D341Med (cell line): ENCODE results near the gene SLC22A23.

Source experiments
- DNase-seq: peaks from one replicate; pipeline ENCODE4 v3.0.0; 2012; ENCODE audit warnings: low spot score

SLC22A23 gene

DNA sequence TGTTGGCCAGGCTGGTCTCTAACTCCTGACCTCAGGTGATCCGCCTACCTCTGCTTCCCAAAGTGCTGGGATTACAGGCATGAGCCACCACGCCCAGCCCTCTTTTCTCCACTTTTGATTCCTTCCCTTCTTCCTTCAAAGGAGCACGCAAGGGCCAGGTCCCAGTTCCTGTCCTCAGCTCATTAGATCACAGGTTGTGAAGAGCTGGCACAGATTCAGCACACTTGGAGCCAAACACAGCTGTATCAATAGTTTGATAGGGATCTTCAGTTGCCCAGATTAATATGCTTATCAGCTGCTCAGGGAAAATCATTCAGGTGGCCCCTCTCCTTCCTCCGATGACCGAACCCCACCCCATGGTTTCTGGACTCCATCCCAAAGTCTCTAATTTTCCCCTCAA lies 14.4 kb upstream of the SLC22A23 start:
- no peak for DNase-seq

DNA sequence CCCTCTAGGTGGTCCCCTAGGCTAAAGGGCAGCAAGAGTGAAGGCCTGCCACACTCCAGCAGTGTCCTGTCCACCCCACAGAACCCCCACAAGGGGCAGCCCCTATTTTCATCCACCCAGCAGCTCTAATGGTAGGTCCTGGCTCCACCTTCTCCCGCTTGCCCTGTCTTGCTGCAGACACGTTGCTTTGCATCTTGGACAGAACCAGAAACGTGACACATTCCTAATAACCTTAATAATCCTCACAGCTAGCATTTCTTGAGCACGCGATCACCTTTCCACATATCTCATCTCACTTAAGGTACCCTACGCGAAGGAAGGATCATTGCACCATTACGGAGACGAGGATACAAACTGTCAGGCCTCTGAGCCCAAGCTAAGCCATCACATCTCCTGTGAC lies 11.7 kb upstream of the SLC22A23 start:
- DNase-seq: no peak

DNA sequence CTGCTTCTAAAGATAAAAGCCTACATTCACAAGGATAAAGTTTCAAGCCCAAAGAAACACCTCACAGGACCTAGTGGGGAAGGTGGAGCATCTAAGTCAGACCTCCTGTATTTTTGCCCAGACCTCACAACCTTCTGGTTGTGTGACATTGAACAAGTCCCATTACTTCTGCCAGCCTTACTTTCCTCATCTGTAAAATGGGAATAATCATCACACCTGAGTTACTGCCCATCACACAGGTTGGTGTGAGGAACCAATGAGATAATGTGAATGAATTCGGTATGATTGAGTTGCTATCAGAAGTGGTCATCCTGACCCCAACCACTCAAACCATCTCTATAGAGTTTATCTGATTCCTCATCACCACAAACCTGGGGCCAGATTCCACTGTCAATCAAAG lies 11.1 kb upstream of the SLC22A23 start:
- DNase-seq: no peak

DNA sequence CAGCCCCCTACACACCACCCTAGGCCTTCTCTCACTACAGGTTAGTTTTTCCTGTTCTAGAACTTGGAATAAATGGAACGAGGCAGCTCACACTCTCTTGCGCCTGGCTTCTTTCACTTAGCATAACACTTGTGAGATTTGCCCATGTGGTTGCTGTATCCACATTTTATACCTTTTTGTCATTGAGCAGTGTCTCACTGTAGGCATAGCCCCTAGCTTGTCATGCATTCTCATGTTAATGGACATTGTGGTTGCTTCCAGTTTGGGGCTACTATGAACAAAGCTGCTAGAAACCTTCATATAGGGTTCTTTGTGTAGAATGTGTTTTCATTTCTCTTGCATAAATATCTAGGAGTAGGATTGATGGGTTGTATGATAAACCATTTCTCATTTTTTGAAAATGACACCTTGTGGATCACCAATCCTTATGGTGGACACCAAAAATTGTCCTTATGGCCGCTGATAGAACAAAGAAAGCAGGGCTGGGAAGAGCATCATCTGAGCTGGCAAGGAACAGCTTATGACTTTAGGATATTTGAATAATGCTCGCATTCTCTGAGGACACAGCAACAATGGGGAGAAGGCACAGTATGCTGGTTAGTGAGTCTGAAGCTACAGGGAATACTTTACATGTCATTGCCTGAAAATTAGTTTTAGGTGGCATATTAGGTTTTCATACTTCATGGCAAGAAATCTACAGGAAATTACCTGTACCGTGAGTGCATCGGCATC lies 9.8 kb upstream of the SLC22A23 start:
- no peak for DNase-seq

DNA sequence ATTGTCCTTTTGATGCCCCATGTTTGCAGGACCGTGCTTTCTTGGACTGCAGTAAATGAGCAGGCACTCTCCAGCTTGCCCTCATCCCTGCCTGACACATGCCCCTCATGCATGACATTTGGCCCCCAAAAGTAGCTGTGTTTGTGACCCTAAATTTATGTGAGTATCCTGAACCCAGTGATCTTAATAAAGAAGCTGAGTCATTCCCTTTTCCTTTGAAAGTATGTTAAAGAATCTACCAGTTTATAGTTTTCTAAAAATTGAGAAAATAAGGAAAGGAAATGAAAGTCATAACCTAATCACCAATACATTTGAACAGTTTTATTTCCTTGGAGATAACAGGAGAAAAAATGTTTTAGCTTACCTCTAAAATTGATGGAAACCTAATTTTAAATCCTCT lies 3.4 kb upstream of the SLC22A23 start:
- DNase-seq: no peak

DNA sequence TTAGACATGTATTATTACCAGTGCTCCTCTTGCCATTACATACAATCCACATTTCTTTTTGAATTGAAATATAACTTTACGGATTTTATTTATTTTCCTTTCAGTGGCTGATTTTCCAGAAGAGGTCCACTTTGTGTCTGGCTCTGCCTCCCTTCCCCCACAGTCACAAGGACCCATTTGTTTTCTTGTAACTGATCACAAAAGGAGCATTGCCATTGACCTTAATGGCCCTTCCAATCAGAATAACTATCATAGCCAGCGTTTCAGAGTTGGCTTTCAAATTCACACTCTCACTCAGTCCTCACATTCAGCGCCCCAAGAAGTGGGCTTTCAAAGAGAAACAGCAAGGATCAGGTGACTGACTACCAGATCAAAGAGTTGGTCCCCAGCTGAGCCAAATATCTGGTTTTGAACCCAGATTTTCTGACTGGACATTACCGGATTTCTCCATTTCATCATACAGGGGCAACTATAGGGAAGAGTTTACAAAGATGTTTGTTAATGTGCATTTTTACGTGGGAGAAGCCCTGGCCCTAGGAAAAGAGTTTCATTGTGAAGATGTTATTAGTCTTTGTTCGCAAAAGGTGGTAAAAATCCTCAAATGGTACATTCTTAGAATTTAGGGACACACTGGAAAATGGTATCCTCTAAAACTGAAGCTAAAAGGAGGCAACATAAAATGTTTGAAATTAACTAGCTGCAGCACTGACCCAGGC lies 2.0 kb upstream of the SLC22A23 start:
- no peak for DNase-seq

DNA sequence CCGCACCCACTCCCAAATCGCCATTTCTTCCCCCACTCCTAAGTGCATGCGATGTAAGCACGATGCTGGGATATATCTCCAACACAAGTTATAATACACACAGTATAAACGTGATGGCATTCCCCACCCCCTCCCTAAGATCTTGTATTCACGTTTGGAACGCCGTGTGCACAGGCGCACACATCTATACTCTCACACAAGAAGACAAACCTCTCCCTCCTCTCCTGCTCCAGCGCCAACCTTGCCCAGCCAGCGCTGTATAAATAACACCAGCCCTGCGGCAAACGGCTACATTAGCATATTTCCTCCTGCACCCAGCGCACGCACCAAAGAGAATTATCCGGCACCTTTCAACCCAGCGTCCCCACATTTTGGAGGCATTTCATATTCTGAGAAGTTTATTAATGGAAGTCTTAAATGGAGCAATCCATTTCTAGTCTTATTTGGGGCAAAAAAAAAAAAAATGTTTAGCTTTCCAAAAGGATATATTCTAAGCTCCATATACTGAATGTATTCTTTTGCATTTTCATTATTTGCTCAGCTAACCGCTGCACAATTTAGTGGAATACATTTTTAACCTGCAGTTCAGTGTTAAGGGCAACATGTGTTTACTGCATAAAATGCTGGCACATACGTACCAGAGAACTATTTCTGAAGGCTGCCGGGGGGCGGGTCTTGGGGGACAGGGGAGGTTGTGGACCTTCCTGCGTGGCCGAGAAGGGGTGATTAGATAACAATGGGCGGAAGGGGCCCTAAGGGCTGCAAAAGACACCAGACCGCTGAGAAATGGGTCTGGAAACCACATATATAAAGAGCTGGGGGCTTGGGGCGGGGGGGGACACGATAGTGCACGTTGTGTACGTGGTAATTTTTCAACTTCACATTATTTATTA lies 1.1 kb upstream of the SLC22A23 start:
- no peak for DNase-seq

DNA sequence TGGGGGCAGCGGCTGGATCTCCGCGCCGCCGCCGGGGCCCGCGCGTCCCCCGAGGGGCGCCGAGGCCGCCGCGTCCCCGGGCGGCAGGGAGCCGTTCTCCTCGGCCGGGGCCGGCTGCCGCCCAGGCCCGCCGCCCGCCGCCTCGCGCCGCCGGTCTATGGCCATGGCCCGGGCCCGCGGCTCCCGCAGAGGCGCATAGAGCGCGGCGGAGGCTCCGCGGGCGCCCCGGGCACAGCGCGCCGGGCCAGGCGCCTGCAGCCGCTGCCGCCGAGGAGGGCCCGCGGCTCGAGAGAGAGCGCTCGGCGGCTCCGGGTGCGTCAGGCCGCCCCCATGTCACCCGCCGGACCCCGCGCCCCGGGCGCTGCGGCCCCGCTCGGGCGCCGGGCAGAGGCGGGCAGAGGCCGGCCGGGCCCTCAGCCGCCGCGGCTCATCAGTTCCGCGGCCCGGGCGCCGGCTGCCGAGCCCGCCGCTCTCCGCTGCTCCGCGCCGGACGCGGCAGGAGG lies 404 bp downstream of the SLC22A23 start:
- peak; percentile 87 for DNase-seq

DNA sequence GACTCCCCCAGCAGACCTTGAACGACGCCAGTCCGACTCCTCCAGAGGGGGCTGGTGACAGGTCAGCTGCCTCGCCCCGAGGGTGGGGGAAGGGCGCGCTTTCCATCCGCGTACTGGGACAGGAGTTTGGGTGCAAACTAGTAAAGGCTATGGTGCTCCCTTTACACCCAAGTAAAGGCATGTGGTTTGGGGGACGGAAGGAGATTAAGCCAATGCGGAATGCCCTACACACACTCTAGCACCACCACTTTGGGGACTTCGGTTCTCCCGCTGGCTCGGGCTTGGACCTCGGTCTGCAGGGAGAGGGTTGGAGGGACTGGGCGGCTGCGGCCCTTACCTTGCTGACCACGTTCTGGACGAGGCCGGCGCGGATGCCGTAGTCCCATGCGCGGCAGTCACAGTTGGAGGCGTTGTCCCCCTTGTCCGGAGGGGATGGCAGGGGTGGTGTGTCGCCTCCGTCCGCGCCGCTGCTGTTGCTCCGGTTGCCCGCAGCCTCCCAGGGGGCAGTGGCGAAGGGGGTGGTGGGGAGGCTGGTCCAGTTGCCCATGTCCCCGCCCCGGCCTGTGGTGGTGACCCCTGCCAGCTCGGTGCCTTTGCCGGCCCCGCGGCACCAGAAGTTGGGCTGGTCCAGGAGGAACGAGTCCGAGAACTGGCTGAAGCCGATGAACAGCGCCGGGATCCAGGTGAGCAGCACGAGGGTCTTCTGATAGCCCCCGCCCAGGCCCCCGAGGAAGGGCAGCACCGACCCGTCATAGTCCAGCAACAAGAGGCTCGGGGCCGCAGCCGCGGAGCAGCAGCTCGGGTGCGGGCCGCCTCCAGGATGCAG lies 1.1 kb downstream of the SLC22A23 start:
- DNase-seq: peak; percentile 66

DNA sequence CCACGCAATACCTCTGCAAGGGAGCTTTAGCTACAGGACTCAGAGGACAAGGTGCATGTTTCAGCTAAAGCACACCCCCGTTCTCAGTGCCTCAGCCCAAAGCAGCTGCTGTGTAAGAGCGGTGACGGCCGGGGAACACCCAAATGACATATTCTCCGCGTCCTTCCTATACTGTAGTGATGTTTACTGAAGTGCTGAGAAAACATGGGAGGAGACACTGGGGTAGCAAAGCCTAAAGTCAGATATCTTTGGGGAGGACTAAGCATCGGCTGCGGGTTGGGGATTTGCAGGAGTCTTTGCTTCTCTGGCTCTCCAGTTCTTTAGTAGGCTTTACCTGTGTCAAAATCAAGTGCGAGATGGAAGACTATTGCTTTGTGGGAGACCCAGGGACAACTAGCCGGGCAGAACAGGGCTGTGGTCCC lies 1.7 kb downstream of the SLC22A23 start:
- DNase-seq: no peak

DNA sequence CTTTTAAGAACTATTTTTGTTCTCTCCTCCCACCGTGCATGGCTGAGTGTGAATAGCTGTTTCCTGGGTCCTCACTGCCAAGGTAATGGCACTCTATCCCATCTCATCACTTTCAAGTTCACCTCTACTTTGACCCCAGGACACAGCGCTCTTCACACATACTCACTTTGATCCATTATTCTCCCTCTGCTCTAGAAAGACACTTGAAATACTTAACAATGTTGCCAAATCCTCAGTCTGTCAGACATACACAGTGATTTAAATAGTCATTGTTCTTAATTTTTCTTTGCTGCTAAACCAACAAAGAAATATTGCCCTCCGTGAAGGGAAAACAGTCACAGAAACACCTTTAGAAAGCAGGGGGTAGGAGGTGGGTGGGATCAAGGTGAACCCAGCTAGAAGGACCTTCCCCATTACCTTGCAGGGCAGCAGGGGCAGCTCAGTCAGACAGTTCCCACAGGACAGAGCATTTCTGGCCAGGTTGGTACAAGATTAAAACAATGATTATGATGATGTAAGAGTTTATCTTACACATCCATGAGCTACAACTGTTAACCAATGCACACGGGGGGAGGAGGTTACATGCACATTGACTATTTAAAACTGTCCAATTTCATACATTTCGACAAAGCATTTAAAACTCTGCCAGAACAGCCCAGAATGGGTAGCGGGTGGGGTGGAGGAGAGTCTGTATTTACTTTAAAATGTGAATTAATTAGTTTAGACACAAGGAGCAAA lies 2.4 kb downstream of the SLC22A23 start:
- DNase-seq: no peak

DNA sequence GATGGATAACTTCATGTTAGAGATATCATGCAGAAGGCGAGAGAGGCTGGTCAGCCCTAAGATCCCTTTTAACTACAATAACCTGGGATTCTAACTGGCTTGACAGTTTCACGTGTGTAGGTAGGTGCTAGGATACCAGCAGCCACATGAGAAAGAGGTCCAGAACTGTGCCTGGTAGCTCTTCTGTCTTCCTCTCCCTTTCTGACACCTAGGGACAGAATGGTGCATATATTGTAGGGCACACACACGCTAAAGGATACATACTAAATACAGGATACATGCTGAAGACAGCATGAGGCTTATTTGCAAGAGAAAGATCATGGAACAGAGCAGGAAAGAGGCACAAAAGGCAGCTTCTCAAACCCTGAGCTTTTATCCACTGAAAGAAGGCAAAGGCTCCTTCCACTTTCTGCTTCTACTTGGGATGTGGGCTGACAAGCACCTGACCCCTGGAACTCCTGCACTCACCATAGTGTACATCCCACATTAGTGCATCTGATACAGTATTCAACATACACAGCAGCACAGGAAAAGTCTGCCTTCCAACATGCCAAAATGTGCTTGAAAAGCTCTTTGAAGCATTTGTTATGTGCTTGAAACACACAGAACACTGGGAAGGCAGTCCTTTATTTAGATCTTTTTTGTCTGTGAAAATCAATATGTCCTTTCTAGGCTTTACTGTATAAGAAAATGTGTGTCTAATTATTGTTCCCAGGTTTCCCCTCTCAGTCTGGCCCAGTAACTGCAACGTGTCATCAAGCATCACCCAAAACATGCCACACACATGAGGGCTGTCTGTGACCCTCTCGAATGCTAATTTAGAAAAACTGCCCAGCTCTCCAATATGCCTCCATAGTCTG lies 3.2 kb downstream of the SLC22A23 start:
- no peak for DNase-seq

DNA sequence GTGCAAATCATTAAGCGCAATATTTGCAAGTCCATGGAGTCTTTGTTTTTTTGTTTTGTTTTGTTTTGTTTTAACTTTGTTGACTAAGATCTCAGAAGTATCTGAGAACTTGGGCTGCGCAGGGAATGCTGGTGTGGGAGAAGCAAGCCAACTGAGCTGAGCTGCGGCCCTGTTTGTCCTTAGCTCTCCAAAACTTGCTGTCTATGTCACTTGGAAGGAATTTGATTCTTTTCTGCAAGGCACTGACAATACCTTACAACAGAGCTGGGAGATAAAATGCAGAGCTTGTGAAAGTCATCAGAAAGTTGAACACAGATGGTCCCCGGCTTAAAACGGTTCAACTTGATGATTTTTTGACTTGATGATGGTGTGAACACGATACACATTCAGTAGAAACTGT lies 5.4 kb downstream of the SLC22A23 start:
- DNase-seq: no peak

DNA sequence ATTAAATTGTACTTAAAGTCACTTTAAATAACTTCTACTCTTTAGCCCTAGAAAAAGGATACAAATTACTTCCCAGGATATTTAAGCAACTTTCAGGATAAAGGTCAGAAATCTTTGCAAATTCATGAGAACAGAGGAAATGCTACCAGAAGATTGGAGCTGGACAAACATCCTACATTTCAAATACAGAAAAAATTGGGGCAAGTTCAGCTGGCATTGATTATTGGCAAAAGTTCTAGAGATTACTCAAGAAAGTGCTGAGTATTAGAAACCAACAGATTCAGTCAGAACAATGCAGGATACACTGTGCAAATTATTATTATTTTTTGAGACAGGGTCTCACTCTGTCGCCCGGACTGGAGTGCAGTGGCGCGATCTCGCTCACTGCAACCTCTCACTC lies 6.0 kb downstream of the SLC22A23 start:
- DNase-seq: no peak

DNA sequence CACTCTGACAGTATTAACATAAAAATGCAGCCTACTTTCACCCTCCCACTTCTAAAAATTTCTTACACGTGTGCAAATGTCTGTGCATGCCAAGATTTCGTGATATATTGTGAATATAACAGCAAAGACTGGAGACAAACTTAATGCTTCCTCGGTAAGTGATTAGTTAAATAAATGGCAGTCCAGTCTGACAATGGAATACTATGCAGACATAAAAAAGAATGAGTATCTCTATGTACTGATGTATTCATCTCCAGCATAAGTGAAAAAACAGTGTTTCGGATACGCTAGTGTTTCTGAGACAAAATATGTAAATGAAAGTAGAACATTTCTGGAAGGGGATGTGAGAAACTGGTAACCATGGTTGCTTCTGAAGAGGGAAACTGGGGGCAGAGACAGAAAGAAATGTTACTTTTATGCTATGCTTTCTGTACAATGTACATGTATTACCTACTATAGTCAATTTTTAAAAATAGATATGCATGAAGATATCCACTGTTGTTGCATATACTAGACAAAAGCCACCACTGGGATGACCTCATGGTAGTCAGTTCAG lies 7.0 kb downstream of the SLC22A23 start:
- DNase-seq: no peak

DNA sequence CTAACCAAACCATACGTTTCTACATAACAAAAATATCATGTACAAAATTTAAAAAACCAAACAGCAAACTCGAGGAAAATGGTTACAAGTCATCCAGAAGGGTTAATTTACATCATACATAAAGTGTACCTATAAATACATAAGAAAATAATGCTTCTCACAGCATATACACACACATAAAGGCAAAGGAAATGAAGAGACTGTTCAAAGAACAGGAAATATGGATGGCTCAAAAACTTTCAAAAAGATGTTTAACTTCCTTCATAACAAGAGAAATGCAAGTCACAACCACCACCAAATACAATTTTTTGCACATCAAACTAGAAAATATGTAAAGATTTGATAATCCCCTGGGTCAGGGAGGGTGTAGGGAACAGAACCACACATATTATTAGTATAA lies 7.5 kb downstream of the SLC22A23 start:
- DNase-seq: no peak

DNA sequence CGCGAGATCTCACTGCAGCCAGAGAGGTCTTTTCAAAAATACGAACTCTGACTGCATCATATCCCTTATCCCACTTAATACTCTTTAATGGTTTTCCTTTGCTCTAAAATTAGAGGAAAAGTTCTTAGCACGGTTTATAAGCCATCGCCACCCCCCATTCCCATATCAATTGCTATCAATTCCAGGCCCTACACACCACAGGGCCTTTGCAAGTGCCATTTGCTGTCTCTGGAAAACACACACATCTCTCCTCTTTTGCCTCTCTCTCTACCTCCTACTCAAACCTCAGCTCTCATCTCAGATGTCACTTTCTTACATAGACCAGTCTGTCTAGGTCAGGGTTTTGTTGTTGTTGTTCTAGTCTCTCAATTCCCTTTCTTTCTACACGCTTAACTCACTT lies 9.8 kb downstream of the SLC22A23 start:
- DNase-seq: no peak

DNA sequence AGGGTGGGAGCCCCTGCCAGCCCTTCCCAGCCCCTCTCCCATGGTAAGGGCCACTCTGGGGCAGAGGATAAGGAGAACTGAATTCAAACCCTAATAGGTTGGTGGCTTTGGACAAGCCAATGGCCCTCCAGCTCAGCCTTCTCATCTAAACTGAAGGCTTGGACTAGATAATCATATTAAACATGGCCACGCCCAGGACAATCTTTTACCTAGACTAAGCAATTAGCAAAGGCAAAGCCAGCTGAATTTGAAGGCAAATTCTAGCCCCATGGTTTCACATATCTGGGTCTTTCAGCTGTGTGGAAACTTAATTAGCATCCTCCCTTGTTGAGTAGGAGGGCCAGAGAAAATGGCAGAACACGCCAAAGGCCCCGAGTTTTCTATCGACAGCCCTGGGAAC lies 10.7 kb downstream of the SLC22A23 start:
- DNase-seq: no peak

DNA sequence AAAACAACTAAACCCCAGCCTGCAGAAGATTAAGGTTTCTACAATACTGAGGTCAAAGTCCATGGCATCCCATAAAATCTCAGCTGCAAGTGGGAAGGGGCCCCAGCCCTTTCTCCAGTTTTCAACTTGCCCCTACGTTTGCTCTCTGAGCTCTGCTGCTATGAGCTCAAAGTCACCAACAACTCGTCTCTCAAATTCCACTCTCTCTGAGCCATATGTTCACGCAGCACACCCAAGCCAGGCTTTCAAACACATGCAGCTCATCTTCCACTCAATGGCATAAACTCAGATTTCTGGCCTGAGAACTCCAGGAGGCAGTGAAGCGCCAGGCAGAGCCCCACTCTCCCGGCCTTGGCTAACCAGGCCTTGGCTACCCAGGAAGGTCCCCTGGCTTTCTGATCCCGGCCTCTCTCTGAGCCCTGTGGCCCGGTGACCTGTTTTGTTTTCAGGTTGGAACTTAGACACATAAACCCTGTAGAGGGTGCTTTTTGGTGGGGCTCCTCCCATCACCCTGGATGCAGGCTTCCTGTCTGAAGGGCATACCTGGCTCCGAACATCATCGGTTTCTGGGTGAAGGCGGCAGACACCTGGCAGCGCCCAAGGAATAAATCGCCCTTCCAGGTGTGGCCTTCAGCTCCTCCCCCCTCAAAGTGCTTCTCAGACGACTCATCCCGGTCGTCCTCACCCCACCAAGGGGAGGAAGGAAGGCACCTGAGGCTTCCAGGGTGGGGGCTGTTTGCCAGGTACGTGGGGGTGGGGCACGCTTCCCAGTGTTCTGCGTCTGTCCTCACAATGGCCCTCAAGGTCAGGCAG lies 12.4 kb downstream of the SLC22A23 start:
- no peak for DNase-seq
